OCI-LY1 (cell line): Measurements from ENCODE around the gene KCNH3.

Source experiments
- EZH2 ChIP-seq: fragments of 200-600 bp; sonication (generic), shearing (Covaris generic); IDR thresholded peaks from 2 replicates; pipeline ENCODE4 v1.8.0; 2017; ENCODE audit warnings: borderline replicate concordance, mixed run types, mild to moderate bottlenecking, antibody characterized with exemption, low read length, moderate library complexity, mixed read lengths
- TF ChIP-seq, protein P1 (sequence below): fragments of 200-600 bp; sonication (generic), shearing (Covaris generic); IDR thresholded peaks from 2 replicates; pipeline ENCODE4 v1.5.1; 2017; ENCODE audit warnings: mild to moderate bottlenecking, antibody characterized with exemption, low read length, moderate library complexity, mixed read lengths

DNA sequence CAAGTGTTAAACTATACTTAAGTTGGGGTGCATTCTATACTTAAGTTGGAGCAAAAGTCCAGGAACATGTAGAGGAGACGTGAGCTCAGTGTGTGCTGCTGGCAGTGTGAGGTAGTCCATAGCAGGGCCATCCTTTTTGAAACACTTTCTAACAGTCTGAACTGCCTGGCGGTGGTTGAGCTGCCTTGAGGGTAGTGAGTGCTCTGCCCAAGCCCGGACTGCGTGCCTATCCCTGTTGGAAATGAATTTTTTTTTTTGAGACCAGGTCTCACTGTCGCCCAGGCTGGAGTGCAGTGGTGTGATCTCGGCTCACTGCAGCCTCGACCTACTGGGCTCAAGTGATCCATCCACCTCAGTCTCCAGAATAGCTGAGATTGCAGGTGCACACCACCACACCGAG, 14.1 kb downstream of the KCNH3 start:
- TF ChIP-seq EZH2 = no peak
- TF ChIP-seq, protein P1, sequence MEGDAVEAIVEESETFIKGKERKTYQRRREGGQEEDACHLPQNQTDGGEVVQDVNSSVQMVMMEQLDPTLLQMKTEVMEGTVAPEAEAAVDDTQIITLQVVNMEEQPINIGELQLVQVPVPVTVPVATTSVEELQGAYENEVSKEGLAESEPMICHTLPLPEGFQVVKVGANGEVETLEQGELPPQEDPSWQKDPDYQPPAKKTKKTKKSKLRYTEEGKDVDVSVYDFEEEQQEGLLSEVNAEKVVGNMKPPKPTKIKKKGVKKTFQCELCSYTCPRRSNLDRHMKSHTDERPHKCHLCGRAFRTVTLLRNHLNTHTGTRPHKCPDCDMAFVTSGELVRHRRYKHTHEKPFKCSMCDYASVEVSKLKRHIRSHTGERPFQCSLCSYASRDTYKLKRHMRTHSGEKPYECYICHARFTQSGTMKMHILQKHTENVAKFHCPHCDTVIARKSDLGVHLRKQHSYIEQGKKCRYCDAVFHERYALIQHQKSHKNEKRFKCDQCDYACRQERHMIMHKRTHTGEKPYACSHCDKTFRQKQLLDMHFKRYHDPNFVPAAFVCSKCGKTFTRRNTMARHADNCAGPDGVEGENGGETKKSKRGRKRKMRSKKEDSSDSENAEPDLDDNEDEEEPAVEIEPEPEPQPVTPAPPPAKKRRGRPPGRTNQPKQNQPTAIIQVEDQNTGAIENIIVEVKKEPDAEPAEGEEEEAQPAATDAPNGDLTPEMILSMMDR = no peak
